GM19468 (cell line): ENCODE results near the gene PPP1R14D.
"Not testable (repeated sequence)": the region's sequence is repeated elsewhere in the genome, so short reads cannot be mapped to it uniquely, and the experiment has no call there.

Experiments
- ATAC-seq: cut with Tn5 transposase; IDR thresholded peaks from one replicate; pipeline ENCODE4 v1.9.1; 2021; ENCODE audit warnings: mild to moderate bottlenecking, moderate library complexity, moderate number of reproducible peaks; ENCODE audit not compliant: unreplicated experiment; ENCODE audit errors: extremely low read depth

The PPP1R14D gene, protein sequence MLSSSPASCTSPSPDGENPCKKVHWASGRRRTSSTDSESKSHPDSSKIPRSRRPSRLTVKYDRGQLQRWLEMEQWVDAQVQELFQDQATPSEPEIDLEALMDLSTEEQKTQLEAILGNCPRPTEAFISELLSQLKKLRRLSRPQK

DNA sequence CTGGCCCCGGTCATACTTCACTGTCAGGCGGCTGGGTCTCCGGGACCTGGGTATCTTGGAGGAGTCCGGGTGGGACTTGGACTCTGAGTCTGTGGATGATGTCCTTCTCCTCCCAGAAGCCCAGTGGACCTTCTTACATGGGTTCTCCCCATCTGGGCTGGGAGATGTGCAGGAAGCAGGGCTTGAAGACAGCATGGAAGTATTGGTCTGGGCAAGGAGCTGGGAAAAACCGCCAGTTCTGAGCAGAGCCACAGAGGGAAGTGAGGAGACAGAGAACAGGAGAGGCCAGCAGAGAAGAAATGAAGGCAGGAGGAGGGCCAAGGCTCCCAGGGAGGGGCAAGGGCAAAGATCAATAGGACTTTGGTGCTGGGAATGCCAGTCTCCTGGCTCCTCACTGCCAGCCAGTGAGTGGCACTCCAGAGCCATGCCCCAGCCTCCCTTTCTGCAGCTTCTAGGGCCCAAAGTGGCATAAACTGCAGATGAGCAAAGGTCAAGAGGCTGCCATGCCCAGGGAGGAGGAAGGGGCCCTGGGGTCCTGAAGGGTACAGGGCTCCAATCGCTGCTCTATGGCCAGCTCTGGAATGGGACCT is at the start of gene PPP1R14D:
PPP1R14D (minus strand) TSS at position 262 of the 590 bp plus-strand sequence; CDS start at position 195, 67 bp downstream.
- ATAC-seq, result no peak

DNA sequence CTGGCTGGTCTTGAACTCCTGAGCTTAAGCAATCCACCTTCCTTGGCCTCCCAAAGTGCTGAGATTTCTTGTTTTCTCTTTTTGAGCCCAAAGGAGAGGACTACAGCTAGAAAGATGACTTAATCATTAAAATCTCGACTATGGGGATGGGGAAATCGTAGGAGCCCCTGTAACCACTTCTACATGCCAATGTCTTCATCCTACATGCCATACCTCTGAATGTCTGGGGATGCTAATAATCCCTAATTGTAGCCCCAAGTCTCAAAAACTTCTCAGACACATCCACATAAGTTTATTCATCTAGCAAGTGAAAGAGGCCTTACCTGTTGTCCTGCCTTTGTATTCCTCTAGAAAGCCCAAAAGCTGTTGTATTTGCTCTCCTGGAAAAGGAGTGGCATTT is 49.2 kb upstream of the PPP1R14D start:
- ATAC-seq, result no peak

DNA sequence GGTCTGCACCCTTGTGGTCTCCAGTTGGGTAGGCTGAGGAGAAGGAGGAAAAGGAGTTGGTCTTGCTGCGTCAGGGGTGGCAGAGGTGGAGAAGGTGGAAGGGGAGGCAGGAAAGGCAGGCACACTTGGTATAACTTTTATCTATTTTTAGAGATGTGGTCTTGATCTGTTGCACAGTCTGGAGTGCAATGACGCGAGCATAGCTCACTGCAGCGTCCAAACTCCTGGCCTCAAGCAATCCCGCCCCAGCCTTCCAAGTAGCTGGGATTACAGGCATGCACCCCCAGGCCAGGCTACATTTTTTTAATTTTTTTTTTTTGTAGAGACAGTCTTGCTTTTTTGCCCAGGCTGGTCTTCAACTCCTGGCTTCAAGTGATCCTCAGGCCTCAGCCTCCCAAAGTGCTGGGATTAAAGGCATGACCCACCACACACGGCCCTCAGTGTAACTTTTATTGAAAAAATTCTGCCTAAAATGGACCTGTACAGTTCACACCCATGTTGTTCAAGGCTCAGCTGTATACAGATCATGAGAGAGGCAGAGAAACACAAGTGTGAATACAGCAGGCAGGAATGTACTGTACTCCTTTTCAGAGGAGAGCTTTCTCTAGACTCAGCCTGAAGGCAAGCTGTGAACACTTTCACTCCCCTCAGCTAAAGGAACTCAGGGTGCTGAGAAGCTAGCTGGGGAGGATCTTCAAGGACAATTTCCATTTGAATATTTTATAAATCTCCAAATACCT is 47.7 kb upstream of the PPP1R14D start:
- no peak for ATAC-seq

DNA sequence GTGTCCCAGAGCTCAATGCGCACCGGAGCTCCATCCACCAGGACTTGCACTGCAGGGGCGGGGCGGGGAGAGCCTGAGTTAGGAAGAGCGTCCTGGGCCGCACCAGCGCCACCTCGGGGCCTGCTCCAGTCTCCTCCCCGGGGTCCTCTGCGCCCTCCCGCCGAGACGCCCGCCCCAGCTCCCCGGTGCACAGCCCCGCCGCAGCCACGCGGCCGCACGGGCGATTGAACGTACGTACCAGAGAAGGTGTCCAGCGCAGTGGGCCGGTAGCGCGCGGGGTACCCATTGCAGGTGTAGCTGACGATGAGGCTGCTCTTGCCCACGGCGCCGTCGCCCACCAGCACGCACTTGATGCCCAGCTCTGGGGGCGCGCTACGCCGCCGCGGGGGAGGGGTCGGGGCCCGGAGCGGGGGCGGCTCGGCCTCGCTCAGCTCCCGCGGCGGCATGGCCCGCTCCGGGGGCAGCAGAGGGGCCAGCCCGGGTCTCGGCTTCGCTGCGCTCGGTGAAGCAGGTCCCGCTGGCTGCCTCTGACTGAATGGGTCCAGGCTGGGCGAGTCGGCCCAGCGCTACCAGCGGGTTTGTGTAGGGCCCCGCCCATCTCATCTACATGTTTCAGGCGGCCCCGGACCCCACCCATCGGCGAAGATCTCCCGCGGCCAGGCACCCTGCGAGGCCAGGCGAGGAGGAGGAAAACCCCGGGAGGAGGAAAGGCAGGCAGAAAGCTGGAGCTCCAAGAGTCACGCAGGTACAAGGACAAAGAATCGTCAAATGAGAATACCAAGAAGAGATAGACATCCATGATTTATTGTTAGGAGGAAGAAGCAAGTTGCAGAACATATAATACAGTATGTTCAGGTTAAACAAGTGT is 45.4 kb upstream of the PPP1R14D start, which contains the start of gene RHOV:
RHOV (minus strand) TSS at position 541 of the 868 bp plus-strand sequence; CDS start at position 446, 95 bp downstream.
- ATAC-seq, result peak; percentile 35

DNA sequence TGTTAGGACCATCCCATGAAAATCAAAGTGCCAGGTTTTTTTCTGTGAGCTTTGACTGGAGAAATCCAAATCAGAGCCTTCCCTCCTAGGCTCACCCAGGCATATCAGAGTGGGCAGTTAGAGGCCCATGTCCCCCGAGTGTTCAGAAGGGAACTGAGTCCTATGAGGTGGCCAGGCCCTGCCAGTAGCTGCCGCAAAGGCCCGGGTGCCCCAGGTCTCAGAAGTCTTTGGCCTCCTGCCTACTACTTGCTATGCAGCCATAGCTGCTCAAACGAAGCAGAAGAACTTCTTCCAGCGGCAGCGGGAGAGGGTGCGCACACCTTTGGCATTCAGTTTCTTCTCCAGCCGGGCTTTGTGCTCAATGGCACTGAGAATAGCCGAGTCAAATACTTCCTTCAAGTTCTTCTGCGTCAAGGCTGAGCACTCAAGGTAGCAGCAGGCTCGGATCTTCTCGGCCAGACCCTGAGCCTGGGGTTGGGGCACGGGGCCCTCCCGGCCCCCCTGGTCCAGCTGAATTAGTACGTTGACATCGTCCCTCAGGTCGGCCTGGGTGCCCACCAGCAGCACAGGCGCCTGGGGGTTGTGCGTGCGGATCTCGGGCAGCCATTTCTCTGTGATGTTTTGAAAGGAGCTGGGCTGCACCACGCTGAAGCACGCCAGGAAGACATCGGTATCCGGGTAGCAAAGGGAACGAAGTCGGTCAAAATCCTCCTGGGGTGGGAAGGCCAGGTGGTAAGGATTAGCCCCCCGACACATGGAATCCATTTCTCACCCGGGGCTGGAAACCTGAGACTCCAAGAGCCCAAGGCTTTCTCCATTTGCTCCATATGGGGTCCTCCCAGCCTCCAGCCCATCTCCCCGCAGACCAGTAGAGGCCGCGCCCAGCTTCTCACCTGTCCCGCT is 44.5 kb upstream of the PPP1R14D start:
- no peak for ATAC-seq

DNA sequence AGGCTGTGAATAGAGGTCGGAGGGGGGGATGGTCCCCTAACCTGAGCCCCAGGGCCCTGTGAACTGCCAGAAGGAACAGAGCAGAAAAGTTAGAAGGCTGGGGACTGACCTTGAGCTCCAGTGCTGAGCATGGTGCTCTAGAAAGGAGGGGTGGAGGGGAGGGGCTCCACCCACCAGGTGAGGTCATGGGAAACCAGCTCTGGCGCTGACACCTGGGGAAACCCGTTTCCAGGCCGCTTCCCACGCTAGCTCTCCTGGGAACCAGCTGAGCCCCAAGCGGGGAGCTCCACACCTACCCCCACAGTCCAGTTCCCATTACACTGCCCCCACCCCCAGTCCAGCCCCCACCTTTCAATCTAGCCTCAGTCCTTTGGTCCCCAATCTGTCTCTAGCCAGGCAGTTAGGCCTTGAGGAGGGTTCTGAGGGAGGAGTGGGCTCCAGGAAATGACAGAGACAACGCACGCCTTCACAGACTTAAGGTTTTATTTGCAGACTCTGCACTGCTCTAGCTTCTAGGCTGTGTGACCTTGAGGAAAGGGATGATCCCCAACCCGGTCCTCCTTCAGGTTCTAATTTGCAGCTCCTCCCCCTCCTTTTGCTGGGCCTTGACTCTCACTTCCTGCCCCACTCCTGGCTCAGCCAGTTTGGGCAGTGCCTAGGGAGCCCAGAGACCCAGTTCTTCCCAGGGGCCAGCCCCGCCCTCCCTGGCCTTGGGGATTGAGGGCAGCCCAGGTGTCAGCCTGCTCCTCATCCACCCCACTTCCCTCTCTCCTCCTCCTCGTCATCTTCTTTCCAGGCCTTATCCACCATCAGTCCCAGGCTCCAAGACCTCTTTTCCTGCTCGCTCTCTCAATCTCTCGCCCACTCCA is 43.5 kb upstream of the PPP1R14D start:
- no peak for ATAC-seq

DNA sequence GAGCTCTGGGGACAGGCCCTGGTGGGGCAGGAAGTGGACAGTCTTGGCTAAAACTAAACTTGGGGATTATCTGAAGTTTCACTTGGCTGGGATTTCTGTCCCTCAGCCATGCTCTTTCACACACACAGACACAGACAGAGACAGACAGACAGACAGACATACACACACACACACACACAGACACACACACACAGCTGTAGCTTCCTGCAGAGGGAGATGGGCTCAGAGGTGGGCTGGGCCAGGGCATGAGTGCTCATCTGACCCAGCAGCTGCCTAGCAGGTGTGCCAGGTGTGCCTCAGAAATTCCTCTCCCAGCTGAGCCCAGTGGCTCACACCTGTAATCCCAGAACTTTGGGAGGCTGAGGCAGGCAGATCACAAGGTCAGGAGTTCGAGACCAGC is 42.2 kb upstream of the PPP1R14D start:
- no peak for ATAC-seq

DNA sequence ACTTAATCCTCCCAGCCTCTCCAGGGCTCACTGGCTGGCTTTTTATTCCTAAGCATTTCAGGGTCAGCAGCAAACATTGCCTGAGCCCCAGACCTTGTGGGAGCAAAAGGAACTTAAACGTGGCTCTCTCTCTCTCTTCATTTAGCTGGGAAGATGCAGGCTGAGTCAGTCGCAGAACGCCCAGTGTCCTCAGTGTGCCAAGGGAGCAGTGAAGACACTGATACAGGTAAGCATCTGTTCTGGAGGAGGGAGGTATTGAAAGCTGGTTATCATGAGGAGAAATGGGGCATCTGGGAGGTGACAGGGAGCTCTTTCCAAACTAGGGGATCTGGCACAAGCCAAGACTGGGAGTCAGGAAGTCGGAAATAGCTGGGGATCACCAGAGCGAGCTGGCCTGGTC is 41.2 kb upstream of the PPP1R14D start:
- ATAC-seq, result no peak

DNA sequence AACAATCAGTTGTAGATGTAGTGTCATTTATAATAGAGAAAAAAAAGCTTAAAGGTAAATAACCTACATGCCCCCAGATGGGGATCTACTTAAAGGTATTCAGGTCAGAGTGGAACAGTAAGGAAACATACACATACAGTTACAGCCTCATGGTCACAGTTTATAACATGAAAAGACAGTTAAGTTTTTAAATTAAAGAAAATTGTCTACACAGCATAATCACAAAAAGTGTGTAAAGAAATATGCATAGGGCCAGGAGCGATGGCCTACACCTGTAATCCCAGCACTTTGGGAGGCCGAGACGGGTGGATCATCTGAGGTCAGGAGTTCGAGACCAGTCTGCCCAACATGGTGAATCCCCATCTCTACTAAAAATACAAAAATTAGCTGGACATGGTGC is 38.7 kb upstream of the PPP1R14D start:
- ATAC-seq, result no peak

DNA sequence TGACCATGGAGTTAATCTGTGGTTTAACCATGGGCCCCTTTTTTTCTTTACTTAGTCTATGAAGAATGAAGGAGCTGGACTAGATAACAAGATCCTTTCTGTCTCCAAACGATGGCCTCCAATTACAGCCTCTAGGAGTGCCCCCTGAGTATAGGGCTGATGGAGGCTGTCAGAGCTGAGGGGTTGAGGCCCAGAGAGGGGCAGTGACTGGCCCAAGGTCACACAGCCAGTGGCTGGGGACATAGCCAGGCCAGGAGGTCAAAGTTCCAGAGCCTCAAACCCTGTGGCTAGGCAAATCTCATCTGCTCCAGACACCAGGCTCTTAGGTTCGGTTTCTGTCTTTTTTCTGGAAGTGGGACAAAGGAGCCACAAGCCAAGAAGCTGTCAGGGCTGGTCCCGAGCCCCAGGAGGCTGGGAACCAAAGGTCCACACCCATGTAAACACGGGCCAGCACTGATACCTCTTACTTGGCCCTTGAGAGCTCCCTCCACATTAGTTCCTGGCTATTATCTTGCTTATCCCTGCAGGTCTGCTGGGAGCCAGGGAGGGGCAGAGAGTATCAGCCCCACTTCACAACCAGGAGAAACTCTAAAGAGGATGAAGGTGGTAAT is 35.3 kb upstream of the PPP1R14D start:
- no peak for ATAC-seq

DNA sequence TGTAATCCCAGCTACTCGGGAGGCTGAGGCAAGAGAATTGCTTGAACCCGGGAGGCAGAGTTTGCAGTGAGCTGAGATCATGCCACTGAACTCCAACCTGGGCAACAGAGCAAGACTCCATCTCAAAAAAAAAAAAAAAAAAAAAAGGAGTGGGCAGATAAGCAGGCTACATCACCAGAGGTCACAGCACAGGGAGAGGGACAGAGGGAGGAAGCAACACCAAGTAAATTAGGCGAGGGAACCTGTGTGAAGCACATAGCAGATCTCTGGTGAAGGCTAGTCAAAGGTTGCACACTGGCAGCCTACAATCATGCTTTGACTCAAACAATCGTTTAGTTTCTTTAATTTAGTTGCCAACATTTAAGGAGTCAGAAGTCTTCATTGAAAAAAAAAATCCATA is 32.6 kb upstream of the PPP1R14D start:
- ATAC-seq, result not testable (repeated sequence)

DNA sequence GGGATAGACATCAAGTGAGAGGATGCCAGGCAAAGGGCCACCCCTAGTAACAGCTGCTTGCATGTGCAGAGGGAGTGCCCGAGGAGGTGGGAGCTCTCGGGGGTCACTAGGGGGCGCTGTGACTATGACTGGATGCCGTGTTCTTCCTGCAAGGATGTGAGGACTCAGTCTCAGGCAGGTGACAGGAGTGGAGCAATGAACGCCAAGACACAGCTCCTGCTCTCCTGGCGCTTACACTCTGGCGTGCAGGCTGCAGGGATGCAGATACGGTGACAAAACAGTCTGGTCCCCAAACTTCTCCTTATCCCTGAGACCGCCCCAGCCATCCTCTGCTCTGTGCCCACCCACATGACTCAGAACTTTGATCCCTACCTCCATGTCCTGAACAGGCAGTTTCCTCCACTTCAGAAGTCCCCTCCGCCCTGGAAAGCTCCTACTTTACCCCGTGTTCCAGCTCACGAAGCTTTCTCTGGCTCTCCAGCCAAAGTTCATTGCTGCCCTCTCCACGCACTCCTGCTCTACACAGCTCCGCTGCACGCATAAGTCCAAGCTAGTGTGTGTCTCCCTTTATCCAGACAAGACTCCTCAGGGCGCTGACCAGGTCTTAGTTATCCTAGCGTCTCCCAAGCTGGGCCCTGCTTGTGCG is 30.8 kb upstream of the PPP1R14D start:
- ATAC-seq, result no peak

DNA sequence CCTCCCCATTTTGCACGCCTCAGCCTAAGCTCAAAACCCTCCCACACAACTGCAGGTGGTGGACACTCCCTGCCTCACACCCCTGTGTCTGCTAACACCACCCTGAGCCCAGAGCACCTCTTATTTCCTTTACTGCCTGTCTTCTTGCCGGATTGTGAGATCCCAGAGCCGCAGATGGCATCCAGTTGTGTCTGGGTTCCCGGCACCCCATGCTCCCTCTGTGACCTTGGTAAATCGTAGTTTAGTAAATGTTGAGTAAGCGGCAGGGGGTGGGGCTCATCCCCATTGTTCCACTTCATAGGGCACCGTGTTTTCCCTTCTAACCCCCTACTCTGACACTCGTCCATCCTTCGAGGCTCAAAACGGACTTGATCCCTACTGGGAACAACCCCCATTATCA is 30.2 kb upstream of the PPP1R14D start:
- no peak for ATAC-seq

DNA sequence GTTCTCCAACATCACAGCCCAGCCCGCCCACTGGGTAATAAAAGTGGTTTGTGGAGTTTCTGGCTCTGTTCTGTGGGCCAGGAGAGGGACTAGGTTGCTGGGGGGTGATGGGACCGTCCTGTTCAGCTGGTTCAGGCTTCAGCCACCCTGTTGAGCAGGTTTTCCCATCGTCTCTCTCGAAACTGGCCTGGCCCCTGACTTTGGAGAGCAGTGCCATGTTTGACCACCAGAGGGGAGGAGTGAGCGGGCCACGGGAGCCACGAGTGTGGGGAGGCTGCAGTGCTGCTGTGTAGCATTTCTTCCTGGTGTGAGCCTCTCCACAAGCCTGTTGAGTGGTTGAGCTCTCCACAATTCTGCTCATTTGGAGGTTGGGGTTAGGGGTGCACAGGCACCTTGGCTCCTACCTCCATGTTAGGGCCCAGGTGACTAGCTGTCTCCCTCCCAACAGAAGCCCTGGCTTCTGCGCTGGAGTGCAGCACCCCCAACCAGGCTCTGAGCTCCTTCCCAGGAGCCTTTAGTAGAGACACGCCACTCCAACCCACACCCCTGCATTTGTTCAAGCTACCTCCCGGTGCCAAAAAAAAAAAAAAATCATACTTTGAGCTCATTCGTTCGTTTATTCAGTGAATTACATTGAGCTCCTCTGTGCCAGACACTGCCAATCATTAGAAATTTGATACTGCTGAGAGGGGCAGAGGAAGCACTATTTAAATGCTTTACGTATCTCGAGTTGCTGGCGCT is 29.3 kb upstream of the PPP1R14D start:
- ATAC-seq, result no peak

DNA sequence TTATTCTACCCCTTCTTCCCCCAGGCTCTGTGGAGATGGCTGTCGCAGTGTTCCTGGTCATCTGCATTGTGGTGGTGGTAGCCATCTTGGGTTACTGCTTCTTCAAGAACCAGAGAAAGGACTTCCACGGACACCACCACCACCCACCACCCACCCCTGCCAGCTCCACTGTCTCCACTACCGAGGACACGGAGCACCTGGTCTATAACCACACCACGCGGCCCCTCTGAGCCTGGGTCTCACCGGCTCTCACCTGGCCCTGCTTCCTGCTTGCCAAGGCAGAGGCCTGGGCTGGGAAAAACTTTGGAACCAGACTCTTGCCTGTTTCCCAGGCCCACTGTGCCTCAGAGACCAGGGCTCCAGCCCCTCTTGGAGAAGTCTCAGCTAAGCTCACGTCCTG is 28.2 kb upstream of the PPP1R14D start:
- no peak for ATAC-seq

DNA sequence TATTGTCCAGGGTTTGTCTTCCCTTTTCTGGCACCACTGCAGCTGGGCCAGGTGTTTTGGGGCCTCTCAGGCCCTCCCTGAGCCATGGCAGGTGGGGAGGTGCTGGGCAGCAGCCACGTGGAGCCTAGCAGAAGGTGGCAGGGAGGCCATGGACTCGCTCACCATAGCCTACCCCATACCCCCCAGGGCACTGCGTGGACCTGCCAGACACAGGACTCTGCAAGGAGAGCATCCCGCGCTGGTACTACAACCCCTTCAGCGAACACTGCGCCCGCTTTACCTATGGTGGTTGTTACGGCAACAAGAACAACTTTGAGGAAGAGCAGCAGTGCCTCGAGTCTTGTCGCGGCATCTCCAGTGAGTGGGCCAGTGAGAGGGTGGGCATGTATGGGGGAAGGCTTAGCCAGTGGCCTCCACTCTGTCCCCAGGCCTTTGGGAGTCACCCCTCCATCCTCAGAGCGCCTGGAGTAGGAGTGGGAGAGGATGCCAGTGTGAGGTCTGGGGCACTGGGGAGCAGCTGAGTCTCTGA is 27.3 kb upstream of the PPP1R14D start:
- no peak for ATAC-seq

DNA sequence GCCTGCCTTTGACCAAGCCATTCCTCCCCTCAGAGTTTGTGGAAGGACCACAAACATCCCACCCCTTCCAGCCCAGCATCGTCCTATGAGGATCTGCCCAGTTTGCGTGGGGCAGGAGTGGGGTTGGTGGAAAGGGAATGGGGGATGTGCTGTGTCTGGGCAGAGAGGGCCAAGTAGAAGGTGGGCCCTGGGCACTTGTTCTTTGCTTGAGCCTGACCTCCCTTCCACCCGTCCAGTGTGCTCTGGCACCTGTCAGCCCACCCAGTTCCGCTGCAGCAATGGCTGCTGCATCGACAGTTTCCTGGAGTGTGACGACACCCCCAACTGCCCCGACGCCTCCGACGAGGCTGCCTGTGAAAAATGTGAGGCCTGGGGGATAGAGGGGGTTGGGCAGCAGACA is 25.7 kb upstream of the PPP1R14D start:
- no peak for ATAC-seq
